Measurements from ENCODE around the gene C3AR1.

DNA sequence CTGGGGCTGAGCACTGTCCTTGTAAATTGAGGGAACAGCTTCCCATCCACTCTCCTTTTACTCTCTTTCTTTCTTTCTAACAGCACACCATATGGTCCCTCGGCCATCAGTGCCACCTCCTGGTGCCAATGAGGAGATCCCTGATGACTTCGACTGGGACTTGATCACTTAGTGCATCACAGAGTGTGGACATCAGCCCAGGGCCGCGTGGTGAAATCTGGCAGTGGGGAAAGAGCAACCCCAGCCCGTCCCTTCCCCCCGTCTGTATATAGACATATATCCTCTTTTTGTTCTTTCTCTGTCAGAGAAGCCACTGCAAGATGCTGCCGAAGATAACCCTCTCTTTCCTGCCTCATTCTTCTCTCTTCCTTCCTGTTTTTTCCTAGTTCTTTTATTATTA lies 13.5 kb downstream of the C3AR1 start:
- no peak for TF ChIP-seq ELF4 (CRISPR knock-in tag; IDR thresholded peaks at IDR 0.05; ENCODE audit: low read depth)
- TF ChIP-seq, protein P1, sequence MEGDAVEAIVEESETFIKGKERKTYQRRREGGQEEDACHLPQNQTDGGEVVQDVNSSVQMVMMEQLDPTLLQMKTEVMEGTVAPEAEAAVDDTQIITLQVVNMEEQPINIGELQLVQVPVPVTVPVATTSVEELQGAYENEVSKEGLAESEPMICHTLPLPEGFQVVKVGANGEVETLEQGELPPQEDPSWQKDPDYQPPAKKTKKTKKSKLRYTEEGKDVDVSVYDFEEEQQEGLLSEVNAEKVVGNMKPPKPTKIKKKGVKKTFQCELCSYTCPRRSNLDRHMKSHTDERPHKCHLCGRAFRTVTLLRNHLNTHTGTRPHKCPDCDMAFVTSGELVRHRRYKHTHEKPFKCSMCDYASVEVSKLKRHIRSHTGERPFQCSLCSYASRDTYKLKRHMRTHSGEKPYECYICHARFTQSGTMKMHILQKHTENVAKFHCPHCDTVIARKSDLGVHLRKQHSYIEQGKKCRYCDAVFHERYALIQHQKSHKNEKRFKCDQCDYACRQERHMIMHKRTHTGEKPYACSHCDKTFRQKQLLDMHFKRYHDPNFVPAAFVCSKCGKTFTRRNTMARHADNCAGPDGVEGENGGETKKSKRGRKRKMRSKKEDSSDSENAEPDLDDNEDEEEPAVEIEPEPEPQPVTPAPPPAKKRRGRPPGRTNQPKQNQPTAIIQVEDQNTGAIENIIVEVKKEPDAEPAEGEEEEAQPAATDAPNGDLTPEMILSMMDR (IDR thresholded peaks at IDR 0.05) = no peak
- no peak for TF ChIP-seq ZNF121 (CRISPR knock-in tag; IDR thresholded peaks at IDR 0.05)
- TF ChIP-seq TCF7 (CRISPR knock-in tag; IDR thresholded peaks at IDR 0.05; ENCODE audit: low read depth) = no peak
- TF ChIP-seq, protein P2, sequence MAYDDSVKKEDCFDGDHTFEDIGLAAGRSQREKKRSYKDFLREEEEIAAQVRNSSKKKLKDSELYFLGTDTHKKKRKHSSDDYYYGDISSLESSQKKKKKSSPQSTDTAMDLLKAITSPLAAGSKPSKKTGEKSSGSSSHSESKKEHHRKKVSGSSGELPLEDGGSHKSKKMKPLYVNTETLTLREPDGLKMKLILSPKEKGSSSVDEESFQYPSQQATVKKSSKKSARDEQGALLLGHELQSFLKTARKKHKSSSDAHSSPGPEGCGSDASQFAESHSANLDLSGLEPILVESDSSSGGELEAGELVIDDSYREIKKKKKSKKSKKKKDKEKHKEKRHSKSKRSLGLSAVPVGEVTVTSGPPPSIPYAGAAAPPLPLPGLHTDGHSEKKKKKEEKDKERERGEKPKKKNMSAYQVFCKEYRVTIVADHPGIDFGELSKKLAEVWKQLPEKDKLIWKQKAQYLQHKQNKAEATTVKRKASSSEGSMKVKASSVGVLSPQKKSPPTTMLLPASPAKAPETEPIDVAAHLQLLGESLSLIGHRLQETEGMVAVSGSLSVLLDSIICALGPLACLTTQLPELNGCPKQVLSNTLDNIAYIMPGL (CRISPR knock-in tag; IDR thresholded peaks at IDR 0.05) = no peak
- TF ChIP-seq NFE2L1 (CRISPR knock-in tag; IDR thresholded peaks at IDR 0.05) = no peak
- no peak for TF ChIP-seq JUN (CRISPR knock-in tag; IDR thresholded peaks at IDR 0.05)
- TF ChIP-seq FOXJ3 (CRISPR knock-in tag; IDR thresholded peaks at IDR 0.05; ENCODE audit: borderline replicate concordance) = no peak
- no peak for TF ChIP-seq CREB1 (CRISPR knock-in tag; IDR thresholded peaks at IDR 0.05)
- TF ChIP-seq, protein P3, sequence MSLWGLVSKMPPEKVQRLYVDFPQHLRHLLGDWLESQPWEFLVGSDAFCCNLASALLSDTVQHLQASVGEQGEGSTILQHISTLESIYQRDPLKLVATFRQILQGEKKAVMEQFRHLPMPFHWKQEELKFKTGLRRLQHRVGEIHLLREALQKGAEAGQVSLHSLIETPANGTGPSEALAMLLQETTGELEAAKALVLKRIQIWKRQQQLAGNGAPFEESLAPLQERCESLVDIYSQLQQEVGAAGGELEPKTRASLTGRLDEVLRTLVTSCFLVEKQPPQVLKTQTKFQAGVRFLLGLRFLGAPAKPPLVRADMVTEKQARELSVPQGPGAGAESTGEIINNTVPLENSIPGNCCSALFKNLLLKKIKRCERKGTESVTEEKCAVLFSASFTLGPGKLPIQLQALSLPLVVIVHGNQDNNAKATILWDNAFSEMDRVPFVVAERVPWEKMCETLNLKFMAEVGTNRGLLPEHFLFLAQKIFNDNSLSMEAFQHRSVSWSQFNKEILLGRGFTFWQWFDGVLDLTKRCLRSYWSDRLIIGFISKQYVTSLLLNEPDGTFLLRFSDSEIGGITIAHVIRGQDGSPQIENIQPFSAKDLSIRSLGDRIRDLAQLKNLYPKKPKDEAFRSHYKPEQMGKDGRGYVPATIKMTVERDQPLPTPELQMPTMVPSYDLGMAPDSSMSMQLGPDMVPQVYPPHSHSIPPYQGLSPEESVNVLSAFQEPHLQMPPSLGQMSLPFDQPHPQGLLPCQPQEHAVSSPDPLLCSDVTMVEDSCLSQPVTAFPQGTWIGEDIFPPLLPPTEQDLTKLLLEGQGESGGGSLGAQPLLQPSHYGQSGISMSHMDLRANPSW (CRISPR knock-in tag; conservative IDR thresholded peaks at IDR 0.05; ENCODE audit: low read depth) = no peak
